K562 (cell line): ENCODE measurements around the gene GNAZ. TPM values are rescaled to one million over a fixed set of nuclear protein-coding genes. Genes with fewer than 3 reads are reported as not detected.

Source experiments
- ATAC-seq: fragments of 200-7000 bp; cut with Tn5 transposase; 3 replicates; pipeline ENCODE4 v1.9.1; 2020; ENCODE audit warnings: moderate library complexity
- BruUV-seq: library from RNA; stranded (reverse); fragments of 400-500 nt; replicated peaks from 2 replicates; lab custom pipeline; 2021; lab: Mats Ljungman, UMichigan
- CTCF ChIA-PET: fragments of 300-600 bp; formaldehyde crosslinking; extraction: SDS; loops from one replicate; lab custom pipeline; 2021; ENCODE audit warnings: low intra/inter-chr PET ratio; lab: Yijun Ruan, JAX
- POLR2A ChIA-PET: fragments of 300-600, 350-650 bp; sonication (Branson Sonifier 250); formaldehyde crosslinking; extraction: SDS; loops from one replicate; lab custom pipeline; 2021; ENCODE audit warnings: antibody characterized with exemption, inconsistent platforms; lab: Yijun Ruan, JAX
- DNase-seq, 4 experiments: peaks; one replicate each; pipeline versions ENCODE4 v3.0.0 to v3.0.0-alpha.2; 2011 to 2018; ENCODE audit warnings: low spot score in 3 of 4, mixed read lengths in 3 of 4; ENCODE audit errors: extremely low read depth in 1 of 4
- FAIRE-seq: peaks from 2 replicates; lab custom pipeline; 2011; peaks lifted over from hg19 to GRCh38; lab: Jason Lieb, UNC
- H2AFZ ChIP-seq: 2 replicates; pipeline ENCODE4 v1.6.0; 2011; ENCODE audit warnings: low read depth, low read length, control low read depth, inconsistent platforms
- H3K27ac ChIP-seq: fragments of 200-600 bp; 3 replicates; pipeline ENCODE4 v1.8.0; 2011; ENCODE audit warnings: low read depth, mild to moderate bottlenecking, control low read depth, inconsistent platforms, low read length, moderate library complexity, mixed read lengths; ENCODE audit errors: extremely low read depth
- H3K27me3 ChIP-seq, 2 experiments: fragments of 300-600 bp in 1 of 2; 2 replicates in 1 of 2; 3 replicates in 1 of 2; pipeline versions ENCODE4 v1.6.0 to v1.8.0; 2011; ENCODE audit warnings: inconsistent platforms in 2 of 2, low read length in 2 of 2, mild to moderate bottlenecking in 1 of 2, mixed read lengths in 1 of 2, moderate library complexity in 1 of 2; ENCODE audit not compliant: control insufficient read depth in 2 of 2, insufficient read depth in 2 of 2
- H3K36me3 ChIP-seq: fragments of 300-600 bp; 3 replicates; pipeline ENCODE4 v1.8.0; 2011; ENCODE audit warnings: mild to moderate bottlenecking, low read length, inconsistent platforms; ENCODE audit not compliant: control insufficient read depth, insufficient read depth
- H3K4me1 ChIP-seq, 2 experiments: fragments of 200-600 bp in 1 of 2; replicated peaks in 1 of 2; 2 replicates in 1 of 2; 3 replicates in 1 of 2; pipeline versions ENCODE4 v1.5.1 to v1.8.0; 2011; ENCODE audit warnings: inconsistent platforms in 2 of 2, low read length in 2 of 2, mild to moderate bottlenecking in 1 of 2, mixed read lengths in 1 of 2, moderate library complexity in 1 of 2; ENCODE audit not compliant: control insufficient read depth in 2 of 2, insufficient read depth in 2 of 2
- H3K4me2 ChIP-seq: 2 replicates; pipeline ENCODE4 v1.6.1; 2011; ENCODE audit warnings: low read length, control low read depth, inconsistent platforms, mixed read lengths; ENCODE audit not compliant: insufficient read depth
- H3K4me3 ChIP-seq: fragments of 200-600 bp; sonication (generic), shearing (Covaris generic); 2 replicates; pipeline ENCODE4 v1.5.1; 2016; ENCODE audit warnings: control low read depth, inconsistent platforms
- H3K79me2 ChIP-seq: fragments of 200-600 bp; 3 replicates; pipeline ENCODE4 v1.8.0; 2011; ENCODE audit warnings: low read length, inconsistent platforms; ENCODE audit not compliant: control insufficient read depth, insufficient read depth
- H3K9ac ChIP-seq, 2 experiments: 2 replicates each; pipeline versions ENCODE4 v1.6.0 to v1.6.1; 2011; ENCODE audit warnings: low read depth in 2 of 2, low read length in 2 of 2, control low read depth in 1 of 2, inconsistent platforms in 1 of 2, mild to moderate bottlenecking in 1 of 2, mixed read lengths in 1 of 2; ENCODE audit not compliant: insufficient read depth in 1 of 2
- H3K9me1 ChIP-seq: one replicate; pipeline ENCODE4 v1.6.0; 2011; ENCODE audit warnings: inconsistent platforms, mild to moderate bottlenecking, low read length, moderate library complexity; ENCODE audit not compliant: control insufficient read depth, insufficient read depth
- H3K9me3 ChIP-seq: replicated peaks from 2 replicates; pipeline ENCODE4 v1.5.1; 2011; ENCODE audit warnings: low read depth, low read length, inconsistent platforms; ENCODE audit not compliant: control insufficient read depth, insufficient read depth
- H4K20me1 ChIP-seq: replicated peaks from 2 replicates; pipeline ENCODE4 v1.6.1; 2011; ENCODE audit warnings: low read length, inconsistent platforms, mixed read lengths; ENCODE audit not compliant: control insufficient read depth, insufficient read depth
- JUNB ChIP-seq: fragments of 450-650 bp; formaldehyde crosslinking; conservative IDR thresholded peaks from 2 replicates; pipeline ENCODE4 v1.4.0; 2020; ENCODE audit warnings: mild to moderate bottlenecking
- KDM4B ChIP-seq, 2 experiments: fragments of 450-650 bp in 1 of 2; sonication (generic) in 1 of 2; IDR thresholded peaks; 2 replicates each; pipeline ENCODE4 v1.6.1; 2016 to 2017; ENCODE audit warnings: borderline replicate concordance in 2 of 2, antibody characterized with exemption in 1 of 2, low read depth in 1 of 2, mild to moderate bottlenecking in 1 of 2
- MCM3 ChIP-seq: fragments of 450-650 bp; IDR thresholded peaks from 2 replicates; pipeline ENCODE4 v1.6.1; 2016
- RAD21 ChIP-seq, 2 experiments: fragments of 250-450 bp in 1 of 2; fragments of 450-650 bp in 1 of 2; sonication (Bioruptor Pico) in 1 of 2; formaldehyde crosslinking in 1 of 2; IDR thresholded peaks in 1 of 2; conservative IDR thresholded peaks in 1 of 2; 2 replicates each; pipeline versions ENCODE4 v1.4.0 to v1.8.0; 2020 to 2022; ENCODE audit warnings: mild to moderate bottlenecking in 2 of 2, moderate library complexity in 1 of 2
- RBM15 ChIP-seq: fragments of 200-400 bp; formaldehyde crosslinking; IDR thresholded peaks from 2 replicates; pipeline ENCODE4 v1.6.1; 2018; ENCODE audit warnings: mild to moderate bottlenecking, low read length, moderate library complexity; ENCODE audit not compliant: insufficient read depth
- SIN3A ChIP-seq, 2 experiments: fragments of 150-350 bp in 1 of 2; IDR thresholded peaks; 2 replicates each; pipeline ENCODE4 v1.6.1; 2011 to 2016; ENCODE audit warnings: borderline replicate concordance in 2 of 2, low read depth in 2 of 2, low read length in 2 of 2, mild to moderate bottlenecking in 2 of 2, moderate library complexity in 2 of 2; ENCODE audit not compliant: control insufficient read depth in 1 of 2
- VEZF1 ChIP-seq: fragments of 200-800 bp; sonication (Bioruptor generic); IDR thresholded peaks from 2 replicates; pipeline ENCODE4 v1.6.1; 2017; ENCODE audit warnings: missing genetic modification characterization, missing compliant biosample characterization
- XRCC4 ChIP-seq: IDR thresholded peaks from one replicate; pipeline ENCODE4 v1.6.1; 2011; ENCODE audit not compliant: insufficient read depth, insufficient read length; ENCODE audit errors: extremely low read depth
- ZNF77 ChIP-seq: fragments of 250-450 bp; sonication (Bioruptor Pico); IDR thresholded peaks from 2 replicates; pipeline ENCODE4 v1.5.0; 2020
- WGBS: fragments of 100-300 bp; shearing (Covaris generic); methylation state at CpG from one replicate; pipeline ENCODE4 v1.1.6; 2016; ENCODE audit warnings: low coverage, mixed read lengths; ENCODE audit not compliant: insufficient coverage; ENCODE audit errors: missing lambda C conversion rate; 5-methylcytosine and 5-hydroxymethylcytosine counted together
- in situ Hi-C: fragments of 300-500 bp; cut with MboI; formaldehyde crosslinking; loops from 4 replicates; pipeline ENCODE4 v1.15.0; 2018; ENCODE audit warnings: inconsistent platforms, mixed read lengths
- intact Hi-C: fragments of 100-400 bp; cut with micrococcal nuclease; formaldehyde crosslinking; loops from 2 replicates; pipeline ENCODE4 v1.14.2; 2022
- polyA plus RNA-seq, 8 experiments: library from polyadenylated mRNA; depleted of rRNA in 4 of 8; stranded (reverse) in 5 of 8; unstranded in 3 of 8; fragments of >200 nt; fragmentation: Nextera tagmentation in 2 of 8; fragmentation: Illumina TruSeq in 1 of 8; extraction: Ambion mirVana in 2 of 8; extraction: Trizol in 1 of 8; gene quantifications; 2 replicates each; pipeline versions ENCODE4 v1.2.1 to v1.2.3, GENCODE V29; 2011 to 2014; ENCODE audit warnings: inconsistent platforms in 1 of 8, missing spikeins in 1 of 8
- total RNA-seq, 7 experiments: library from RNA; depleted of rRNA in 6 of 7; stranded (reverse); fragments of >200 nt in 6 of 7; fragmentation: Illumina TruSeq in 2 of 7; extraction: Trizol in 2 of 7; gene quantifications; 2 replicates each; pipeline versions ENCODE4 v1.2.1 to v1.2.3, GENCODE V29; 2011 to 2021; ENCODE audit warnings: low replicate concordance in 1 of 7
- TF ChIP-seq, protein P1 (sequence below), 2 experiments: fragments of 200-800 bp in 1 of 2; sonication (Bioruptor generic) in 1 of 2; sonication (generic) in 1 of 2; formaldehyde crosslinking in 1 of 2; IDR thresholded peaks in 1 of 2; conservative IDR thresholded peaks in 1 of 2; 2 replicates each; pipeline versions ENCODE4 v1.5.0 to v1.6.1; 2016 to 2020; ENCODE audit warnings: missing compliant biosample characterization in 1 of 2, missing genetic modification characterization in 1 of 2, missing genetic modification reagents in 1 of 2

The GNAZ gene
- total and polyA plus RNA-seq, 9 of the 15 experiments (the other 6 are each of a cell fraction or from before 2014, with no cell fraction given) = 0.04 to 0.22 (median 0.13) TPM; not detected in 3

DNA sequence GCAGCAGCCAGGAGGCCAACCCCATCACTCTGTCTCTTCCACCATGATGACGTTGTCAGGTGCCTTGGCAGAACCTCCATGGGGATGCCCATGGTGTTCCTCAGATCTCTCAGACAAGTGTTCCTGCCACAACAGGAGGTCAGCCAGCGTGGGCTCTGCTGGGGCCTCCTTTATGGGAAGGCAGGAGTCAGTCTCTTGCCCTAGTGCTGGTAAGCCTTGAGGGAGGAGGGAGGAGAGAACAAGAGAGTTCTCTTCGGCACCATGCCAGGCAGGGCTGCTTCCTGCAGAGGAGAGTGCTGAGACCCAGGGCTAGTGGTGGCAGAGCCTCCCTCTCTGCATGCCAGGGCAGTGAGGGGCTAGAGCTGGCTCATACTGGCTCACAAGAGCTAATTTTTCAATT is 32.5 kb downstream of the GNAZ start (continued):
- no peak for TF ChIP-seq RBM15

- H3K4me1 ChIP-seq = peaks cover 0 to 51% of the 10 kb centered on the region in 2 experiments; a peak in 3 of 5 replicates
- no peaks in the 10 kb centered on the region for H3K9me3 ChIP-seq
- H3K27ac ChIP-seq = no peak overlapping the region
- no peak overlapping the region for H3K4me2 ChIP-seq
- H3K27me3 ChIP-seq = peaks cover 91 to 100% of the 10 kb centered on the region in 2 experiments
- FAIRE-seq (peak; percentile 56), DNase-seq (peak in 1 of 4 experiments; percentile 57), ATAC-seq (peak; percentile 0)
- peaks cover 11% of the 10 kb centered on the region for H3K9me1 ChIP-seq
- in situ Hi-C loops (no loop called here), intact Hi-C loops (no loop called here)
- no peak overlapping the region for H2AFZ ChIP-seq
- peak overlapping the region in 1 of 2 experiments; percentile 47; a peak in 2 of 4 replicates for H3K9ac ChIP-seq
- POLR2A ChIA-PET = interaction anchor here (0.6 to 19.9 kb wide), 9 partner anchors 8 to 315 kb away, joined by 3 to 414 read pairs (median 4); no protein-coding TSS in a partner anchor
- CTCF ChIA-PET = no interaction called here
- BruUV-seq = no TSS peak
- no peaks in the 10 kb centered on the region for H3K79me2 ChIP-seq
- H3K4me3 ChIP-seq = no peak overlapping the region
- peaks cover 99% of the 10 kb centered on the region for H4K20me1 ChIP-seq
- no peaks in the 10 kb centered on the region for H3K36me3 ChIP-seq
- WGBS = 1% methylated on average over 13 of the region's 13 CpGs
- TF ChIP-seq VEZF1 (no peak), JUNB (CRISPR knock-in tag) (no peak), ZNF77 (CRISPR knock-in tag) (no peak), SIN3A (IDR thresholded peaks at IDR 0.05; ENCODE audit: borderline replicate concordance in 2 of 2, control insufficient read depth in 1 of 2, low read depth in 2 of 2, low read length in 2 of 2) (0 out of 4 replicates have a peak, but pooled peaks of 1 of the 2 experiments have one; percentile 18), MCM3 (peak; percentile 41; the same call in 1 of the 2 replicates), RAD21 (CRISPR knock-in tag; conservative IDR thresholded peaks at IDR 0.05 in 1 of 2, IDR thresholded peaks at IDR 0.05 in 1 of 2) (peak in 1 of 2 experiments; percentile 47; a peak in 2 of 4 replicates), XRCC4 (no peak), KDM4B (IDR thresholded peaks at IDR 0.05; ENCODE audit: borderline replicate concordance in 2 of 2, low read depth in 1 of 2) (peak in 1 of 2 experiments; percentile 56; a peak in 1 of 4 replicates)
- TF ChIP-seq, protein P1, sequence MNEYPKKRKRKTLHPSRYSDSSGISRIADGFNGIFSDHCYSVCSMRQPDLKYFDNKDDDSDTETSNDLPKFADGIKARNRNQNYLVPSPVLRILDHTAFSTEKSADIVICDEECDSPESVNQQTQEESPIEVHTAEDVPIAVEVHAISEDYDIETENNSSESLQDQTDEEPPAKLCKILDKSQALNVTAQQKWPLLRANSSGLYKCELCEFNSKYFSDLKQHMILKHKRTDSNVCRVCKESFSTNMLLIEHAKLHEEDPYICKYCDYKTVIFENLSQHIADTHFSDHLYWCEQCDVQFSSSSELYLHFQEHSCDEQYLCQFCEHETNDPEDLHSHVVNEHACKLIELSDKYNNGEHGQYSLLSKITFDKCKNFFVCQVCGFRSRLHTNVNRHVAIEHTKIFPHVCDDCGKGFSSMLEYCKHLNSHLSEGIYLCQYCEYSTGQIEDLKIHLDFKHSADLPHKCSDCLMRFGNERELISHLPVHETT (CRISPR knock-in tag; conservative IDR thresholded peaks at IDR 0.05 in 1 of 2, IDR thresholded peaks at IDR 0.05 in 1 of 2) = peak in 1 of 2 experiments; percentile 66; a peak in 1 of 4 replicates
Measured at GRCh38 chr22:23103199-23103954, 33.1 kb downstream of the GNAZ start.
